HUES6 (cell line): Measurements from ENCODE around the gene BBX.

Experiments
- H3K27ac ChIP-seq: 2 replicates; pipeline ENCODE4 v1.7.0; 2013; ENCODE audit warnings: low read depth, mild to moderate bottlenecking, low read length, inconsistent platforms
- H3K27me3 ChIP-seq: 2 replicates; pipeline ENCODE4 v1.6.1; 2013; ENCODE audit warnings: low read length; ENCODE audit not compliant: control insufficient read depth, insufficient read depth
- H3K36me3 ChIP-seq: 2 replicates; pipeline ENCODE4 v1.6.1; 2013; ENCODE audit warnings: low read length; ENCODE audit not compliant: control insufficient read depth, insufficient read depth
- H3K4me1 ChIP-seq: 2 replicates; pipeline ENCODE4 v1.6.1; 2013; ENCODE audit warnings: low read length; ENCODE audit not compliant: control insufficient read depth, insufficient read depth
- H3K4me3 ChIP-seq: 2 replicates; pipeline ENCODE4 v1.5.1; 2013; ENCODE audit warnings: low read depth, low read length
- H3K9ac ChIP-seq: one replicate; pipeline ENCODE4 v1.6.1; 2013; ENCODE audit warnings: mild to moderate bottlenecking, low read length
- H3K9me3 ChIP-seq: 2 replicates; pipeline ENCODE4 v1.6.1; 2013; ENCODE audit warnings: low read depth, low read length; ENCODE audit not compliant: control insufficient read depth, insufficient read depth

The BBX gene

GRCh38 chr3:107740992-107741896 is 218.5 kb downstream of the BBX start:
- no peak overlapping the region for H3K9ac ChIP-seq
- no peak overlapping the region for H3K27ac ChIP-seq
- no peaks in the 10 kb centered on the region for H3K27me3 ChIP-seq
- H3K9me3 ChIP-seq, result no peaks in the 10 kb centered on the region
- H3K4me3 ChIP-seq, result no peak overlapping the region
- H3K36me3 ChIP-seq, result 0 out of 2 replicates have a peak, but pooled peaks cover 6% of the 10 kb centered on the region
- H3K4me1 ChIP-seq, result peaks cover 7% of the 10 kb centered on the region; the same call in 1 of the 2 replicates

- Histone ChIP-seq H3K27ac (no peak overlapping the region), H3K4me3 (no peak overlapping the region), H3K4me1 (peaks cover 7% of the 10 kb centered on the region; the same call in 1 of the 2 replicates), H3K27me3 (no peaks in the 10 kb centered on the region), H3K9ac (no peak overlapping the region), H3K9me3 (no peaks in the 10 kb centered on the region), H3K36me3 (peaks cover 12% of the 10 kb centered on the region; the same call in 1 of the 2 replicates)
These were observed 222.6 kb downstream of the BBX start for GRCh38 chr3:107745354-107745753.

DNA sequence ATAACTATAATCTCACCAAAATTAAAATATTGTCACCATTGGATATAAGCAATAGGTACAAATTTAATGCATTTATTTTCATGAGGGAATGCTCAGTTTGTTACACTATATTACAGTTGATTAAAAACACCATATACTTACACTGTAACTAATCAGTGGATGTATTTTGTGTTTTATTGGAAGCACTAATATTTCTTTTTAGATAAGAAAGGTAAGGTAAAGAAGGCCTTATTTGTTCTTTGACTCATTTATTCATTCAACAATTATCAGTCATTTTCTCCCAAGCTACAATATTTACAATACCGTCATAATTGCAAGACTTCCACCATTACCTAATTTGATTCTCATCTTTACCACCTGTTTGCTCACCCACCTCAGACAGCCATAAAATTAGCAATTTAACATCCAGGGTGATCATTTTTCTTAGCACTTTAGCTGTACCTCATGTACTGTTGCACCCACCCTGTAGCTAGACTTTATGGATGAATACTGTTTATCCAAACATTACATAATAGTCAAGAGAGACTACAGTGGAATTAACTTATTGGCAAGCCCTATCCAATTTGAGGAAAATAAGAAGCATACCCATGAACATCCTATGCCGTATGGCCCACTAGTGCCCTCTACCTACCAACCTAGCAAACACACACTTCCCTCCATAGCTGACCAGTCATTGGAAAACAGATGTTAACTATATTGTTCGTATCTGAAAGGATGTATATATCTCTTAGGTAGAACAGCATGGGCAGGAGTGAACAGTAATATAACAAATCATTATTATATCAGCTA is 229.6 kb downstream of the BBX start:
- Histone ChIP-seq H3K27me3 (no peaks in the 10 kb centered on the region), H3K9me3 (no peaks in the 10 kb centered on the region), H3K4me1 (no peaks in the 10 kb centered on the region), H3K9ac (no peak overlapping the region), H3K27ac (no peak overlapping the region), H3K4me3 (no peak overlapping the region), H3K36me3 (peaks cover 10% of the 10 kb centered on the region; the same call in 1 of the 2 replicates)

- H3K4me1 ChIP-seq, result no peaks in the 10 kb centered on the region
- H3K9me3 ChIP-seq, result no peaks in the 10 kb centered on the region
- peaks cover 6% of the 10 kb centered on the region; the same call in 1 of the 2 replicates for H3K36me3 ChIP-seq
- H3K9ac ChIP-seq, result no peak overlapping the region
- no peaks in the 10 kb centered on the region for H3K27me3 ChIP-seq
- H3K27ac ChIP-seq, result no peak overlapping the region
- H3K4me3 ChIP-seq, result no peak overlapping the region
These were observed 230.7 kb downstream of the BBX start for GRCh38 chr3:107753494-107753893.

- Histone ChIP-seq H3K36me3 (peaks cover 5% of the 10 kb centered on the region; the same call in 1 of the 2 replicates), H3K9ac (no peak overlapping the region), H3K4me1 (no peaks in the 10 kb centered on the region), H3K9me3 (no peaks in the 10 kb centered on the region), H3K27me3 (no peaks in the 10 kb centered on the region), H3K4me3 (no peak overlapping the region), H3K27ac (no peak overlapping the region)
These were observed 231.2 kb downstream of the BBX start for GRCh38 chr3:107753976-107754375.

DNA sequence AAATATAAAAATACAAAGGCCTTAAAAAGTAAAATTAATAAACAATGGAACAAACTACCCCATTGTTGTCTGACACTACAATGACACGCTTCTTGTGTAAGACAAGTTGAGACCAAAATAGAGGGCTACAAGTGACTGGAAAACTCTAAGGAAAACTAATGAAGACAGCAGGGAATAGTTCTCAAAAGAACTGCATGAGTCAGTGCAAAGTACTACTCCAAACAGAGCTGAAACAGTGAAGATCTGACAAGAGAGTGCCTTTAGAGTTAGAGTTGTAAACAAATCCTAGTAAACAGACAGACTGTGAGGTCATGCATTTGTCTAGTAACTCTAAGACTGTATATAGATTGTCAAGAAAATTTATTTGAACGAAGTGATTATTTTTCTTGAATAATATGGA is 233.9 kb downstream of the BBX start:
- H3K4me1 ChIP-seq, result no peaks in the 10 kb centered on the region
- no peaks in the 10 kb centered on the region for H3K36me3 ChIP-seq
- no peak overlapping the region for H3K27ac ChIP-seq
- no peak overlapping the region for H3K9ac ChIP-seq
- no peaks in the 10 kb centered on the region for H3K27me3 ChIP-seq
- no peaks in the 10 kb centered on the region for H3K9me3 ChIP-seq
- H3K4me3 ChIP-seq, result no peak overlapping the region

DNA sequence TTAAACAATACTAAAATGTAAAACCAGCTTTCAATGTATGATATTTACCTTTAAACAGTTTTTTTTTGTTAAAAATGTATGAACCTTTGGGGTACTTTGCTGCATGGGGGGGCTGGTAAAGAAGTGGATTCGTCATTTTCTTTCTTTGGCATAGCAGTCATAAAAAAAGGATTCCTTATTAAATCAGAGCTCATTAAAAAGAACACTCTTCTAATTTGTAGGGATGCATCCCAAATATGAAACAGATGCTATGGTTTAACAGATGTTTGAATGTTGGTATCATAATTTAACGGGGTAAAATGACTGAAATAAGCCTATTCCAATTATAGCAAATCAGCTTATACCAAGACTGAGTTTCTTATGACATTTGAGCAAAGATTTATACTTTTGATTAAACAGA is 234.4 kb downstream of the BBX start:
- Histone ChIP-seq H3K36me3 (no peaks in the 10 kb centered on the region), H3K27me3 (no peaks in the 10 kb centered on the region), H3K4me1 (no peaks in the 10 kb centered on the region), H3K4me3 (no peak overlapping the region), H3K9me3 (no peaks in the 10 kb centered on the region), H3K27ac (no peak overlapping the region), H3K9ac (no peak overlapping the region)

- no peak overlapping the region for H3K27ac ChIP-seq
- no peaks in the 10 kb centered on the region for H3K4me1 ChIP-seq
- no peaks in the 10 kb centered on the region for H3K27me3 ChIP-seq
These were observed 237.4 kb downstream of the BBX start for GRCh38 chr3:107760144-107760543.

GRCh38 chr3:107761391-107761790 is 238.6 kb downstream of the BBX start:
- no peaks in the 10 kb centered on the region for H3K4me1 ChIP-seq
- no peak overlapping the region for H3K27ac ChIP-seq
- H3K27me3 ChIP-seq, result no peaks in the 10 kb centered on the region
- H3K9me3 ChIP-seq, result no peaks in the 10 kb centered on the region
- H3K9ac ChIP-seq, result no peak overlapping the region
- no peak overlapping the region for H3K4me3 ChIP-seq
- H3K36me3 ChIP-seq, result no peaks in the 10 kb centered on the region; the same call in 1 of the 2 replicates

More at GRCh38 chr3:107760144-107760543, 237.4 kb downstream of the BBX start:
- Histone ChIP-seq H3K4me3 (no peak overlapping the region), H3K9me3 (no peaks in the 10 kb centered on the region), H3K9ac (no peak overlapping the region), H3K36me3 (no peaks in the 10 kb centered on the region)

DNA sequence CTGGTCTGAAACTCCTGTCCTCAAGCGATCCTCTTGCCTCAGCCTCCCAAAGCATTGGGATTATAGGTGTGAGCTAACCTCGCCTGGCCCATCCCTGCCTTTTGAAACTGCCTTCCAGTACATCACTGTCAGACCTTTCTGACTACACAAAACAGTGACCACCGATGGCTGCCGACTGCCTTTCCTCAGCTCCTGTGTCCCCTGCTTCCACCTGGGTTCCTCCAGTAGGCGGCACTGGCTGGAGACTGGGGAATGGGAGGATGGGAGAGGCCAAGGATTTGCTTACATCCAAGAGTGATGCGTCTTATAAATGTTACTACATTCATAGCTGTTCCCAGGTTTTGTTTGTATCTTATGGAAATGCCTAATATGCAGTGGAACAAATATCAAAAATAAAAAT is 242.8 kb downstream of the BBX start:
- H3K4me3 ChIP-seq, result no peak overlapping the region

More for the DNA sequence above, 242.8 kb downstream of the BBX start:
- Histone ChIP-seq H3K9me3 (no peaks in the 10 kb centered on the region), H3K27me3 (no peaks in the 10 kb centered on the region), H3K4me1 (no peaks in the 10 kb centered on the region), H3K36me3 (no peaks in the 10 kb centered on the region; the same call in 1 of the 2 replicates), H3K27ac (no peak overlapping the region), H3K9ac (no peak overlapping the region)
